GM18951 (cell line): ENCODE results near the gene ATOH1.

Source experiments
- POLR2A ChIP-seq: IDR thresholded peaks from 4 replicates; pipeline ENCODE4 v1.6.1; 2011; ENCODE audit warnings: mild to moderate bottlenecking; ENCODE audit not compliant: insufficient read length, insufficient read depth; ENCODE audit errors: extremely low read depth
- in situ Hi-C: fragments of 300-500 bp; cut with MboI; formaldehyde crosslinking; loops from one replicate; pipeline ENCODE4 v1.12.0; 2022; ENCODE audit warnings: low sequenced_read_pairs, mixed read lengths, inconsistent platforms; ENCODE audit not compliant: unreplicated experiment

ATOH1 gene

GRCh38 chr4:93825551-93826216 lies 2.9 kb upstream of the ATOH1 start:
- in situ Hi-C loops: no loop called here
- TF ChIP-seq POLR2A: no peak

GRCh38 chr4:93827272-93827947 lies 1.1 kb upstream of the ATOH1 start:
- in situ Hi-C loops: no loop called here
- TF ChIP-seq POLR2A: no peak

- no peak for TF ChIP-seq POLR2A
- in situ Hi-C loops: no loop called here
Measured at GRCh38 chr4:93828995-93829819, 654 bp downstream of the ATOH1 start.

DNA sequence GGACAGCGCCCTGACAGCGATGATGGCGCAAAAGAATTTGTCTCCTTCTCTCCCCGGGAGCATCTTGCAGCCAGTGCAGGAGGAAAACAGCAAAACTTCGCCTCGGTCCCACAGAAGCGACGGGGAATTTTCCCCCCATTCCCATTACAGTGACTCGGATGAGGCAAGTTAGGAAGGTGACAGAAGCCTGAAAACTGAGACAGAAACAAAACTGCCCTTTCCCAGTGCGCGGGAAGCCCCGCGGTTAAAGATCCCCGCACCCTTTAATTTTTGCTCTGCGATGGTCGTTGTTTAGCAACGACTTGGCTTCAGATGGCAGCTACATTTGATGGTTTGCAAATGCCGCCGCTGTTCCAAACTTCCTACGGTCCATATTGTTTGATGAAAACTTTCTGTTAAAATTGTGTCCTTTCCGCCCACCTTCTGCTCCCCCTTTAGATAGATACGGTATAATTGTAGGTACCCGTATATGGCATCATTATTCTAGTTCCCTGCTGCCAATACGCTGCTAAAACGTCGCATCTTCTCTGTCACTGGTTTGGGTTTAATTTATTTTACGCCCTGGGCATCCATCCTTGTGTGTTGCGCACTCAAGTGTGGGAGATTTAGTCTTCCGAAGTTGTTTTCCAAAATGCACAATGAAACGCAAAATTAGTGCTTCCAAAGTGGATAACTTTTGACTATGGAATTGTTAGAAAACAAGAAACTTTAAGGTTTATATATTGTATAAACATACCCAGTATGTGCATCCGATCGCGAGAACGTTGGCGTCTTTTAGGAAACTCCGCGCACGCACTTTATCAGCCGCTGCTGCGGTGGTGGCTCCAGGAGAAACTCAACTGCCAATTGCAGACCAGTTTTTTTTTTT lies 1.5 kb downstream of the ATOH1 start:
- no peak for TF ChIP-seq POLR2A
- in situ Hi-C loops: no loop called here

GRCh38 chr4:93831716-93832496 lies 3.4 kb downstream of the ATOH1 start:
- no peak for TF ChIP-seq POLR2A
- in situ Hi-C loops: no loop called here

DNA sequence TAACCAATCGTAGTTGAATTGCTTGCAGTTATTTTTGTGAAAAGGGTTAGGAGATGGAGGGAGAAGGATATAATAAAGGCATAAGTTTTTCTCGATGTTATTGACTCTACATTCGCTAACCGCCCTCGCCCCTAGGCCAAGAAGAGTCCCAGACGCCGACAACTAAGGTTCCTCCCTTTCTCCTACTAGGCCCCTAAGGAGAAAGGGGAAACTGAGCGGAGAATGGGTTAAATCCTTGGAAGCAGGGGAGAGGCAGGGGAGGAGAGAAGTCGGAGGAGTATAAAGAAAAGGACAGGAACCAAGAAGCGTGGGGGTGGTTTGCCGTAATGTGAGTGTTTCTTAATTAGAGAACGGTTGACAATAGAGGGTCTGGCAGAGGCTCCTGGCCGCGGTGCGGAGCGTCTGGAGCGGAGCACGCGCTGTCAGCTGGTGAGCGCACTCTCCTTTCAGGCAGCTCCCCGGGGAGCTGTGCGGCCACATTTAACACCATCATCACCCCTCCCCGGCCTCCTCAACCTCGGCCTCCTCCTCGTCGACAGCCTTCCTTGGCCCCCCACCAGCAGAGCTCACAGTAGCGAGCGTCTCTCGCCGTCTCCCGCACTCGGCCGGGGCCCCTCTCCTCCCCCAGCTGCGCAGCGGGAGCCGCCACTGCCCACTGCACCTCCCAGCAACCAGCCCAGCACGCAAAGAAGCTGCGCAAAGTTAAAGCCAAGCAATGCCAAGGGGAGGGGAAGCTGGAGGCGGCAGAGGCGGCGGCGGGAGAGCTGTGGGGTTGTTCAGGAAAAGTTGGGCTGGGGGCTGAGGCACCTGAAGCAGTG lies 5.9 kb downstream of the ATOH1 start:
- in situ Hi-C loops: no loop called here

DNA sequence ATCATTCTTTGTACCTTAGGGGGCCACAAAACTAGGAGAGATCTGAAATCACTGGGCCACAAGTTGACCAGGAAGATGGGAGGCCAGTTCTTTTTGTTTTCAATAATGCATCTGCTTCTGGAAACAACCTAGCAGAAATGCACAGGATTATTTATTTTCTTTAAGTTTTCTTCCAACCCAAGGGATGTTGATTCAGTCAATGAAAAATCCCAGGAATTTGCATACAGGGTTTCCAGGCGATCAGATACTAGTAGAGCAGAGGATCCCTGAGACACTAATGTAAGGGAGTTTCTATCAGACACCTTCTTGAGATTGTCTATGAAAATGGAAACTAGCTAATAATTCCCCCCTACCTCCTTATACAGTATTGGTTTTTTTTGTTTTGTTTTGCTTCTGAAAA lies 7.4 kb downstream of the ATOH1 start:
- in situ Hi-C loops: no loop called here
- no peak for TF ChIP-seq POLR2A

More for the DNA sequence above, 5.9 kb downstream of the ATOH1 start:
- TF ChIP-seq POLR2A: no peak

GRCh38 chr4:93839704-93840103 lies 11.2 kb downstream of the ATOH1 start:
- TF ChIP-seq POLR2A: no peak
- in situ Hi-C loops: no loop called here

GRCh38 chr4:93841803-93842345 lies 13.3 kb downstream of the ATOH1 start:
- in situ Hi-C loops: no loop called here
- no peak for TF ChIP-seq POLR2A

DNA sequence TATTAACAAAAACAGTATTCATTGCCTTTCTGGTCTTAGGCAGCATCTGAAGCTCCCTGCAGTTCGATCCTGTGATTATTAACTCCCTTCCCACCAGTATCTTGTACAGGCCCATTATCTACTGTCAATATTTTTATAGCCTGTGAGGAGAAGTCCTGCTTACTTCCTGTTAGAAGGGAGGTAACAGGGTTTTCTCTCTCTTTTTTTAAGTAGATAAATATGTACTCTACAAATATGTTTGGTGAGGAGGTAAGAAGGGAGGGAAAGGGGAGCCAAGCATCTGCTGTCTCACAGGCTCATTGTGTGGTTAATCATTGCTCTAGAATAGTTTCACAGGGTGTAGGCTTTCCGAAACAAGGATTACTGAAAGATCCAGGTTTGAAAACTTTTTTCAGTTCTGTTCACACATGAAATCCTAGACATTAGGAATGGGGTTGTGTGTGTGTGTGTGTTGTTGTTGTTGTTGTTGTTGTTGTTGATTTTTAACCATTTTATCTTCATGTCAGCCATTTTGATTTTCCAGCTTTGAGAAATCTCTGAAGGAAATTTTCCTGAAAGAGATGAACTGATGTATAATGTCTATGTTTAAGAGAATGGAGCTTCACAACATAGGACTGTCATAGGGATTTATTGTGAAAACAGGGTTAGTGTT lies 14.2 kb downstream of the ATOH1 start:
- in situ Hi-C loops: no loop called here
- no peak for TF ChIP-seq POLR2A

- in situ Hi-C loops: no loop called here
- TF ChIP-seq POLR2A: no peak
Measured at GRCh38 chr4:93843772-93844171, 15.2 kb downstream of the ATOH1 start.
